HG02642 (cell line): ENCODE results near the gene LARGE2.
"Not testable (repeated sequence)": the region's sequence is repeated elsewhere in the genome, so short reads cannot be mapped to it uniquely, and the experiment has no call there.

Experiments
- ATAC-seq: cut with Tn5 transposase; IDR thresholded peaks from one replicate; pipeline ENCODE4 v1.9.1; 2021; ENCODE audit warnings: mild to moderate bottlenecking; ENCODE audit not compliant: unreplicated experiment, poor library complexity

LARGE2 gene

GRCh38 chr11:45895553-45896259 is 26.8 kb upstream of the LARGE2 start:
- ATAC-seq: no peak

- no peak for ATAC-seq
Observed at GRCh38 chr11:45896422-45896984, 26.0 kb upstream of the LARGE2 start.

GRCh38 chr11:45897556-45897955 is 24.9 kb upstream of the LARGE2 start:
- no peak for ATAC-seq

- no peak for ATAC-seq
Observed at GRCh38 chr11:45899086-45899447, 23.4 kb upstream of the LARGE2 start.

GRCh38 chr11:45899448-45900174 is 22.8 kb upstream of the LARGE2 start:
- peak; percentile 68 for ATAC-seq

- peak; percentile 10 for ATAC-seq
Observed at GRCh38 chr11:45900175-45900800, 22.2 kb upstream of the LARGE2 start.

- ATAC-seq: no peak
Observed at GRCh38 chr11:45900916-45901617, 21.4 kb upstream of the LARGE2 start.

- no peak for ATAC-seq
Observed at GRCh38 chr11:45901626-45902025, 20.8 kb upstream of the LARGE2 start.

- ATAC-seq: no peak
Observed at GRCh38 chr11:45902452-45903380, 19.7 kb upstream of the LARGE2 start.

GRCh38 chr11:45904309-45904915 is 18.0 kb upstream of the LARGE2 start:
- no peak for ATAC-seq

GRCh38 chr11:45905095-45905494 is 17.4 kb upstream of the LARGE2 start:
- ATAC-seq: no peak

GRCh38 chr11:45905576-45905975 is 16.9 kb upstream of the LARGE2 start:
- not testable (repeated sequence) for ATAC-seq

GRCh38 chr11:45906096-45906682 is 16.3 kb upstream of the LARGE2 start:
- no peak for ATAC-seq

- no peak for ATAC-seq
Observed at GRCh38 chr11:45906965-45907611, 15.4 kb upstream of the LARGE2 start, which contains the start of gene FREY1. FREY1 (minus strand) TSS chr11:45907271; CDS start chr11:45907245, 26 bp downstream.

GRCh38 chr11:45907911-45908370 is 14.5 kb upstream of the LARGE2 start:
- no peak for ATAC-seq

- no peak for ATAC-seq
Observed at GRCh38 chr11:45909594-45910475, 12.6 kb upstream of the LARGE2 start.

GRCh38 chr11:45910623-45911022 is 11.8 kb upstream of the LARGE2 start:
- ATAC-seq: no peak
